AG09309 (cell line): ENCODE data around the gene PSMD13.
A peak's percentile ranks its signal among the peaks of the same experiment; 100 is the strongest.

Experiments
- DNase-seq: peaks from one replicate; pipeline ENCODE4 v3.0.0-alpha.2; 2010; ENCODE audit warnings: low read depth
- H3K4me3 ChIP-seq: 2 replicates; pipeline ENCODE4 v1.5.1; 2011; ENCODE audit warnings: mild to moderate bottlenecking, low read depth, low read length, moderate library complexity; ENCODE audit not compliant: control insufficient read depth
- CTCF ChIP-seq: IDR thresholded peaks from 2 replicates; pipeline ENCODE4 v1.5.1; 2011; ENCODE audit warnings: mild to moderate bottlenecking, low read depth, low read length, inconsistent platforms; ENCODE audit not compliant: insufficient read depth, control insufficient read depth; ENCODE audit errors: missing control alignments

The PSMD13 gene

DNA sequence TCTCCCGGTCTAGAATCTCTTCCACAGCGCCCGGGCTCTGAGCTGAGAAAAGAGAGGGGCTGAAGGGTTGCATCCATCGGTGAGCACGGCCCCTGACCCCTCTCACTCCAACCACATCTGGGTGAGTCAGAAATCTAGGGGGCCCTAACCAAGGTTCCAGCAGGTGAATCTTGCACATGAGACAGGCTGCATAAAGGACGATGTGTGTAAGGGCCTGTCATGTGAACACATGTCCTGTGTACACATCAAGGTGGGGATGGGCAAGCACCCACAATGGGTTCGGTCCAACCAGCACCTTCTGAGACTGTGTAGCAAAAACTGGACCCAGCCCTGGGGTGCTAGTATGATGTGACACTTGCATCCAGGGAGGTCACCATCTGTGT lies 30.8 kb upstream of the PSMD13 start:
- no peak for TF ChIP-seq CTCF
- H3K4me3 ChIP-seq, result peak overlapping the region; percentile 91

GRCh38 chr11:206526-207207 lies 30.1 kb upstream of the PSMD13 start:
- H3K4me3 ChIP-seq, result peak overlapping the region; percentile 91
- no peak for DNase-seq
- TF ChIP-seq CTCF, result no peak

More for the DNA sequence above, 30.8 kb upstream of the PSMD13 start:
- no peak for DNase-seq

GRCh38 chr11:207208-207862 lies 29.4 kb upstream of the PSMD13 start, which contains the start of the genes BET1L and RIC8A:
Gene BET1L, minus strand, starts transcription at chr11:207399. Its CDS starts 78 bp downstream, at chr11:207321.
Gene RIC8A, plus strand, starts transcription at chr11:207708. Its CDS starts 1,147 bp downstream, at chr11:208855.
- DNase-seq, result peak; percentile 97
- no peak for TF ChIP-seq CTCF
- peak within 1 kb of the TSS; percentile 91 for H3K4me3 ChIP-seq

- H3K4me3 ChIP-seq, result peak overlapping the region; percentile 91
- no peak for DNase-seq
- TF ChIP-seq CTCF, result no peak
Measured at GRCh38 chr11:207863-208180, 29.0 kb upstream of the PSMD13 start.

- DNase-seq, result no peak
- H3K4me3 ChIP-seq, result peak overlapping the region; percentile 91
- no peak for TF ChIP-seq CTCF
Measured at GRCh38 chr11:208181-208916, 28.4 kb upstream of the PSMD13 start.

DNA sequence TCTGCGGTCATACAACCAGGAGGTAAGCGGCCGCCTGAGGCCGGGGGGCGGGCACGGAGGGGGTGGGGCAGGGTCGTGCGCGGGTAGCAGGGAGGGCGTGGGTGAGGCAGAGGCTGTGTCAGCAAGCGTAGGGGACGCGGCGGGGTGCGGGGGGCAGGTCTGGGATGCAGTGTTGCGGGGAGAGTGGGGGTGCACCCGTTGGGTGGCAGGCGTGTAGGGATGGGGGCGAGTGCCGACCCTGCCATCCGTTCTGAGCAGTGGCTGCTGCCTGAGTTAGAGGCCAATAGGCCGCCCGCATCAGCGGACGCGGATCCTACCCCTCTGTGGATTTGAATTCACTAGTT lies 27.9 kb upstream of the PSMD13 start:
- no peak for DNase-seq
- peak overlapping the region; percentile 91 for H3K4me3 ChIP-seq

More for the DNA sequence above, 27.9 kb upstream of the PSMD13 start:
- no peak for TF ChIP-seq CTCF
